ENCODE results near the gene TMPRSS3. TPM values are rescaled to one million over a fixed set of nuclear protein-coding genes. Genes with fewer than 3 reads are reported as not detected.
A peak's percentile ranks its signal among the peaks of the same experiment; 100 is the strongest.

Gene TMPRSS3
- total and polyA plus RNA-seq, 2 donors, result 0.42 to 1.1 TPM

DNA sequence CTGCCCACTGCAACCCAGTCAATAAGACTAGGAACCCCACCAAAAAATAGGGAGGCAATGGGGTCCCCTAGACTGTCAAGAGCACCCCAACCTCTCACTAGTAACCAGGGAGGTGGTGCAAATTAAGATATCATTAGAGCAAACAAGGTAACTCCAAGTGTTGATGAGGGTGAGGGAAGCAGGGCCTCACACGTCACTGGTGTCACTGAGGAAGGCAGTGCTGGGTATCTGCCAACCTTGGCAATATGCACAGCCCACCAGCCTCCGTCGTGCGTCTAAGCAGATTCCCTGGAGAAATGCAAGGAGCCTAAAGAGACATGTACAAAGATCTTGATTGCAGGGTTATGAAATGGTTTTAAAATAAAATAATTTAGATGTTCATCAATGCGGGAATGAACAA, 11.6 kb upstream of the TMPRSS3 start:
- 93% methylated on average over 5 of the region's 5 CpGs for WGBS
- no peak for DNase-seq (ENCODE audit: low read depth in 6 of 9, low spot score in 9 of 9)
- peak overlapping the region in 1 of 2 donors; percentile 70 for H3K4me3 ChIP-seq (ENCODE audit: low read length in 2 of 2)
- H3K27ac ChIP-seq (ENCODE audit: low read depth in 1 of 2, low read length in 1 of 2), result no peak overlapping the region
- no peaks in the 10 kb centered on the region for H3K9me3 ChIP-seq (ENCODE audit: control insufficient read depth in 2 of 2, insufficient read depth in 1 of 2, low read length in 1 of 2)
- peaks cover 45 to 58% of the 10 kb centered on the region in 2 donors for H3K36me3 ChIP-seq (ENCODE audit: control insufficient read depth in 2 of 2, insufficient read depth in 2 of 2, low read length in 1 of 2)
- no peaks in the 10 kb centered on the region for H3K27me3 ChIP-seq (ENCODE audit: control insufficient read depth in 2 of 2, insufficient read depth in 1 of 2, low read length in 1 of 2)
- H3K4me1 ChIP-seq (ENCODE audit: control insufficient read depth in 2 of 2, insufficient read depth in 2 of 2, low read length in 2 of 2), result peaks cover 23 to 64% of the 10 kb centered on the region in 2 donors

DNA sequence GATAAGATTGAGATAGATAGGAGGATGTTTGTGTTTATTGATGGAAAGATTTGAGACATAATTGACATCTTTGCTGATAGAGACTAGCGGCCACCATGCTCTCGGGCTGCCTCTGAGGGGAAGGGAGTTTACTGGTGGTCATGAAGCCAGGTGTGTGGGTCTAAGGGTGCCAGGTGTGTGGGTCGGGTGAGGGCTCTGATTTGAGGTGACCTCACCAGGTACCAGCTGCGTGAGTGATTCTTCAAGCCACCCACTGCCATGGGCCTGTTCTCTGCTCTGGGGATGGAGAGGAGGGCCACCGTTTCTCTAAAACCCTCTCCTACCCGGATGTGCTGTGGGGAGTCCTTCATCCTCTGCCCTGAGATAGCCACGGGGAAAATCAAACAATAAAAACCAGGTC, 11.0 kb upstream of the TMPRSS3 start:
- 91% methylated on average over 7 of the region's 7 CpGs for WGBS
- peak overlapping the region; percentile 33 to 93 for H3K27ac ChIP-seq (ENCODE audit: low read depth in 1 of 2, low read length in 1 of 2)
- H3K36me3 ChIP-seq (ENCODE audit: control insufficient read depth in 2 of 2, insufficient read depth in 2 of 2, low read length in 1 of 2), result peaks cover 39 to 52% of the 10 kb centered on the region in 2 donors
- no peaks in the 10 kb centered on the region for H3K27me3 ChIP-seq (ENCODE audit: control insufficient read depth in 2 of 2, insufficient read depth in 1 of 2, low read length in 1 of 2)
- H3K4me3 ChIP-seq (ENCODE audit: low read length in 2 of 2), result peak overlapping the region; percentile 70 to 72
- no peaks in the 10 kb centered on the region for H3K9me3 ChIP-seq (ENCODE audit: control insufficient read depth in 2 of 2, insufficient read depth in 1 of 2, low read length in 1 of 2)
- peaks cover 23 to 63% of the 10 kb centered on the region in 2 donors for H3K4me1 ChIP-seq (ENCODE audit: control insufficient read depth in 2 of 2, insufficient read depth in 2 of 2, low read length in 2 of 2)
- DNase-seq (ENCODE audit: low read depth in 6 of 9, low spot score in 9 of 9), result no peak

DNA sequence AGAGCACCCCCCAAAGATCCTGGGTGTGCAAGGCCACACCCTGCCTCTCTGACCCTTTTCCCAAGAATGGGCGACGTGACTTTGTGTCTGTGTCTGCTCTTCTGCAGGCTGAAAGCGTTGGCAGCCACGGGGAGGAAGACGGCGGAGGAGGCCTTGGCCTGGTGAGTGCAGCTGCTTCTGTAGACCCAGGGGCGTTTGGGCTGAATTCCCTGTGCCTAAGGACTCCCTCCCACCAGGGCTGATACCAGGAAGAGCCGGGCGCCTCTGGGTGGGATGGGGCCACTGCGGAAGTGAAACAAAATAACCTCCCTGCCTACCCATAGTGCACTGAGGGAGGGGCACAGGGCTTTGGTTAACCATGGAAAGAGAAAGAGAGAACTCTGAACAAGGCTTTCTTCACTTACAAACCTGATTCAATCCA, 10.4 kb upstream of the TMPRSS3 start:
- no peaks in the 10 kb centered on the region for H3K27me3 ChIP-seq (ENCODE audit: control insufficient read depth in 2 of 2, insufficient read depth in 1 of 2, low read length in 1 of 2)
- H3K27ac ChIP-seq (ENCODE audit: low read depth in 1 of 2, low read length in 1 of 2), result peak overlapping the region; percentile 85 to 93
- DNase-seq (ENCODE audit: low read depth in 6 of 9, low spot score in 9 of 9), result peak in 2 of 9 donors; percentile 46 to 76
- H3K4me1 ChIP-seq (ENCODE audit: control insufficient read depth in 2 of 2, insufficient read depth in 2 of 2, low read length in 2 of 2), result peaks cover 23 to 56% of the 10 kb centered on the region in 2 donors
- peaks cover 0 to 2% of the 10 kb centered on the region in 2 donors for H3K9me3 ChIP-seq (ENCODE audit: control insufficient read depth in 2 of 2, insufficient read depth in 1 of 2, low read length in 1 of 2)
- H3K4me3 ChIP-seq (ENCODE audit: low read length in 2 of 2), result peak overlapping the region; percentile 70 to 72
- 43% methylated on average over 10 of the region's 10 CpGs for WGBS
- peaks cover 33 to 45% of the 10 kb centered on the region in 2 donors for H3K36me3 ChIP-seq (ENCODE audit: control insufficient read depth in 2 of 2, insufficient read depth in 2 of 2, low read length in 1 of 2)

DNA sequence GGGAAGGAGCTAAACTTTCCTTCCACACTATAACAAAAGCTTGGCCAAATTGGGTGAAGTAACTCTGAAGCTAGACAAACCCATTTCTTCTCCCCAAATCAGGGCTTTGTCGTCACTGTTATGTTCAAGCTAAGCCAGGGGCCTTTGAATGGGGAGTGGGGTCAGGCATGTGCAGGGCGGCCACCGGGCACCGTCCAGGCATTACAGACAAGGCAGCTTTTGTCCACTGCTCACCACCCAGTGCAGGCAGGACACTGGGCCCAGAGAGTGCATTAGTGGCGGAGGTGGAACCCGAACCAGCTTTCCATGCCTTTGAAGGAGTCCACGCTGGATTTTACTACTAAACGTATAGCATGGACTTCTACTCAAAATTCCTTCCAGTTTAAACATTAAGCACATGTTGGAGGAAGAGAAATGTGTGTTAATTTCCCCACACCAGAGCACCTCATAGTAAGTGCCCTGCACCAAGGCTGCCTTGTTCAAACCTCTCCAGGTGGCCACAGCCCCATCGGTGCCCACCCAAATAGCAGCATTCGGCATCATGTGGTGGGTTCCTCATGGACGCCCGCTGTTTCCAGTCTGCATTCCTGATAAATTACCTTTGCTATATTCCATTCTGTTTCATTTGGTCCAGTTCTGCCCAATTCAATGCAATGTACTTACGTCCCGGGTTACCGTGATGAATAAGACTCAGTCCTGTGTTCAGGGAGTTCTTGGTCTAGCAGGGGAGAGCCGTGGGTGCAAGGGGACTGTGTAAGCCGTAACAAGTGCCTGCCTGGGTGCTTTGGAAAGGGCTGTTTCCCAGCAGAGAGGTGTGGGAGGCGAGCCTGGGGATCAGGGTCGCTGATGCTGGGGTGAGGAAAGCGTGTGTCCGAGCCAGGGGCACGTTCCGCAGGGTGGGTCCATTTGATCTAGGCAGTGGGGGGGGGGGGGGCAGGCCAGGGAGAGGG, 9.5 kb upstream of the TMPRSS3 start:
- H3K9me3 ChIP-seq (ENCODE audit: control insufficient read depth in 2 of 2, insufficient read depth in 1 of 2, low read length in 1 of 2), result peaks cover 0 to 3% of the 10 kb centered on the region in 2 donors
- H3K4me3 ChIP-seq (ENCODE audit: low read length in 2 of 2), result peak overlapping the region; percentile 70 to 72
- peaks cover 23 to 56% of the 10 kb centered on the region in 2 donors for H3K4me1 ChIP-seq (ENCODE audit: control insufficient read depth in 2 of 2, insufficient read depth in 2 of 2, low read length in 2 of 2)
- peak overlapping the region; percentile 85 to 93 for H3K27ac ChIP-seq (ENCODE audit: low read depth in 1 of 2, low read length in 1 of 2)
- DNase-seq (ENCODE audit: low read depth in 6 of 9, low spot score in 9 of 9), result no peak
- H3K27me3 ChIP-seq (ENCODE audit: control insufficient read depth in 2 of 2, insufficient read depth in 1 of 2, low read length in 1 of 2), result no peaks in the 10 kb centered on the region
- H3K36me3 ChIP-seq (ENCODE audit: control insufficient read depth in 2 of 2, insufficient read depth in 2 of 2, low read length in 1 of 2), result peaks cover 24 to 37% of the 10 kb centered on the region in 2 donors
- 90% methylated on average over 23 of the region's 23 CpGs for WGBS

DNA sequence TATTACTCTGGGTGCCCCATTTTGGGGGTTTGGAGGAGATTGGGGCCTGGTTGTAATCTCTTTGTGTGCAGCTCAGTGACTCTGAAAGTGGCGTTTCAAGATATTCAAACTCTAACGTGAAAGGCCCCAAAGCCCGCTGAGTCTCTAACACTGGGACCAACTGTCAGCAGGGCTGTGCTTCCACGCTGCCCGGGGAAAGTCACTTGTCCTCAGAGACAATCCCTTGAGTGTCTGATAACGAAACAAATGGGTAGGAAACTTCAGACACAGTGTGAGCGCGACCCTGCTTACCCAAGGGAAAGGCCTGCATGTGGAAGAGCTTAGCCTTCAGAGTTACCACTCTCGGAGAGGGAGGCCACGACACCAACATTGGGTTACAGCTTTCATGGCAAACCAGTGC, 8.7 kb upstream of the TMPRSS3 start:
- Histone ChIP-seq H3K4me1 (ENCODE audit: control insufficient read depth in 2 of 2, insufficient read depth in 2 of 2, low read length in 2 of 2) (peaks cover 23 to 56% of the 10 kb centered on the region in 2 donors), H3K27me3 (ENCODE audit: control insufficient read depth in 2 of 2, insufficient read depth in 1 of 2, low read length in 1 of 2) (no peaks in the 10 kb centered on the region), H3K9me3 (ENCODE audit: control insufficient read depth in 2 of 2, insufficient read depth in 1 of 2, low read length in 1 of 2) (peaks cover 0 to 3% of the 10 kb centered on the region in 2 donors), H3K36me3 (ENCODE audit: control insufficient read depth in 2 of 2, insufficient read depth in 2 of 2, low read length in 1 of 2) (peaks cover 16 to 29% of the 10 kb centered on the region in 2 donors), H3K27ac (ENCODE audit: low read depth in 1 of 2, low read length in 1 of 2) (peak overlapping the region; percentile 93 to 97), H3K4me3 (ENCODE audit: low read length in 2 of 2) (peak overlapping the region; percentile 70 to 72)
- peak in 1 of 9 donors; percentile 57 for DNase-seq (ENCODE audit: low read depth in 6 of 9, low spot score in 9 of 9)
- 52% methylated on average over 10 of the region's 10 CpGs for WGBS

DNA sequence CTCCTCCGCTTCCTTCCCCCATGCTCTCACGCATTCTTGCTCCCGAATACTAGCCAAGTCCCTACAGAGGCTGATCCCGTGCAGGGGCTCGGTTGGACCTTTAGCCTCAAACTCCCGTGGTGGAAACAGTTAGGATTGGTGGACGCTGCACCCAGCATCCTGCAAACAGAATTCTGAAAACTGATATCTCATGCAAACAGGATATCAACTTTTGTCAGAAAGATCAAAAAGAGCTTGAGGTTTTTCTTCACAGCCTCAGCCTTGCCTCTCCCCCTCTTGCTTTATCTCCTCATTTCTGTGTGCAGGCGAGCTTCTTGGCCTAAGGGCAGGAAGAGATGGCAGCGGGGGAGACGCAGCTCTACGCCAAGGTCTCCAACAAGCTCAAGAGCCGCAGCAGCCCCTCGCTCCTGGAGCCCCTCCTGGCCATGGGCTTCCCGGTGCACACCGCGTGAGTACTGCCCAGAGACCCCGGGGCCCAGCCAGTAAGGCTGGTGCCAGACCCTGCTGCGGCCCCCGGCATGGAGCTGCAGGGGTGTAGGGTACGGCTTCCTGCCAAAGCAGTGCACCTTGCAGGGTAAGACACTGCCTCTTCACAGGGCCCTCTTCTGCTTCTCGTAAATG, 7.9 kb upstream of the TMPRSS3 start, which contains the start of gene UBASH3A:
Gene UBASH3A (plus strand): TSS at position 292 of the 621 bp plus-strand sequence. CDS start 44 bp downstream, at position 336.
- H3K36me3 ChIP-seq (ENCODE audit: control insufficient read depth in 2 of 2, insufficient read depth in 2 of 2, low read length in 1 of 2), result peaks cover 9 to 21% of the 10 kb centered on the region in 2 donors
- peak in 7 of 9 donors; percentile 68 to 92 (median 78) for DNase-seq (ENCODE audit: low read depth in 6 of 9, low spot score in 9 of 9)
- peak within 1 kb of the TSS; percentile 93 to 97 for H3K27ac ChIP-seq (ENCODE audit: low read depth in 1 of 2, low read length in 1 of 2)
- peak within 1 kb of the TSS; percentile 70 to 72 for H3K4me3 ChIP-seq (ENCODE audit: low read length in 2 of 2)
- WGBS, result 16% methylated on average over 21 of the region's 21 CpGs
- H3K27me3 ChIP-seq (ENCODE audit: control insufficient read depth in 2 of 2, insufficient read depth in 1 of 2, low read length in 1 of 2), result no peaks in the 10 kb centered on the region
- H3K9me3 ChIP-seq (ENCODE audit: control insufficient read depth in 2 of 2, insufficient read depth in 1 of 2, low read length in 1 of 2), result peaks cover 0 to 3% of the 10 kb centered on the region in 2 donors
- H3K4me1 ChIP-seq (ENCODE audit: control insufficient read depth in 2 of 2, insufficient read depth in 2 of 2, low read length in 2 of 2), result peaks cover 24 to 61% of the 10 kb centered on the region in 2 donors

DNA sequence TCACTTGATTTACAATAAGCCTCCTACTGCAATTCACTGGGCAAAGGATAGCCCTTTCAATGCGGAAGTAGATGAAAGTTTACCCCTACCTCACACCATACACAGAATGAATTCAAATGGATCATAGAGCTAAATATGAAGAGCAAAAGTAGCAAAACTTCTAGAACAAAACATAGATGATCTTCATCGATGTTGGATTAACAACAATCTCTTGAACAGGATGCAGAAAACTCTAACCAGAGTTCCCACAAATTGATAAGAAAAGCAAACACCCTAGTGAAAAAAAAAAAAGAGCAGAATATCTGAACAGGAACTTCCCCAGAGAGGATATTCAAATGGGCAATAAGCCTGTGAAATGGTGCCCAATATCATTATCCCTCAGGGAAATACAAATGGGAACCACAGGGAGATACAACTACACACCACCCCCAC, 6.0 kb upstream of the TMPRSS3 start:
- Histone ChIP-seq H3K27me3 (ENCODE audit: control insufficient read depth in 2 of 2, insufficient read depth in 1 of 2, low read length in 1 of 2) (no peaks in the 10 kb centered on the region), H3K4me1 (ENCODE audit: control insufficient read depth in 2 of 2, insufficient read depth in 2 of 2, low read length in 2 of 2) (peaks cover 27 to 67% of the 10 kb centered on the region in 2 donors), H3K36me3 (ENCODE audit: control insufficient read depth in 2 of 2, insufficient read depth in 2 of 2, low read length in 1 of 2) (peaks cover under 1 to 4% of the 10 kb centered on the region in 2 donors), H3K9me3 (ENCODE audit: control insufficient read depth in 2 of 2, insufficient read depth in 1 of 2, low read length in 1 of 2) (peaks cover 0 to 3% of the 10 kb centered on the region in 2 donors), H3K4me3 (ENCODE audit: low read length in 2 of 2) (no peak overlapping the region), H3K27ac (ENCODE audit: low read depth in 1 of 2, low read length in 1 of 2) (no peak overlapping the region)
- no peak for DNase-seq (ENCODE audit: low read depth in 6 of 9, low spot score in 9 of 9)
- 79% methylated on average over 2 of the region's 2 CpGs for WGBS

DNA sequence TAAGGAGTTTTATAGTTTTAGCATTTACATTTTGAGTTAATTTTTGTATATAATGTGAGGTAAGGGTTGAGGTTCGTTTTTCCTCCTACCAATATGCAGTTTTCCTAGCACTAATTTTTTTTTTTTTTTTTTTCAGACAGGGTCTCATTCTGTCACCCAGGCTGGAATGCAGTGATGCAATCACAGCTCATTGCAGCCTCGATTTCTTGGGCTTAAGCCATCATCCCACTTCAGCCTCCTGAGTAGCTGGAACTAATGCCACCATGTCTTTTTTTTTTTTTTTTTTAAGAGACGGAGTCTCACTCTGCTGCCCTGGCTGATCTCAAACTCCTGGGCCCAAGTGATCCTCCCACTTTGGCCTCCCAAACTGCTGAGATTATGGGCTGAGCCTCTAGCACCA, 5.3 kb upstream of the TMPRSS3 start:
- Histone ChIP-seq H3K4me3 (ENCODE audit: low read length in 2 of 2) (no peak overlapping the region), H3K9me3 (ENCODE audit: control insufficient read depth in 2 of 2, insufficient read depth in 1 of 2, low read length in 1 of 2) (peaks cover 0 to 3% of the 10 kb centered on the region in 2 donors), H3K27ac (ENCODE audit: low read depth in 1 of 2, low read length in 1 of 2) (no peak overlapping the region), H3K36me3 (ENCODE audit: control insufficient read depth in 2 of 2, insufficient read depth in 2 of 2, low read length in 1 of 2) (no peaks in the 10 kb centered on the region), H3K27me3 (ENCODE audit: control insufficient read depth in 2 of 2, insufficient read depth in 1 of 2, low read length in 1 of 2) (no peaks in the 10 kb centered on the region), H3K4me1 (ENCODE audit: control insufficient read depth in 2 of 2, insufficient read depth in 2 of 2, low read length in 2 of 2) (peaks cover 20 to 61% of the 10 kb centered on the region in 2 donors)
- 92% methylated on average over 3 of the region's 3 CpGs for WGBS
- DNase-seq (ENCODE audit: low read depth in 6 of 9, low spot score in 9 of 9), result no peak
